SK-N-SH (cell line): ENCODE measurements around the gene DHPS. TPM values are rescaled to one million over a fixed set of nuclear protein-coding genes. Genes with fewer than 3 reads are reported as not detected.

Source experiments
- CTCF ChIA-PET: fragments of 300-600, 350-600 bp; formaldehyde crosslinking; extraction: SDS; loops from one replicate; lab custom pipeline; 2021; lab: Yijun Ruan, JAX
- POLR2A ChIA-PET: fragments of 350-600 bp; sonication (Branson Sonifier 250); formaldehyde crosslinking; extraction: SDS; loops from one replicate; lab custom pipeline; 2020; ENCODE audit warnings: antibody characterized with exemption, inconsistent platforms; lab: Yijun Ruan, JAX
- DNase-seq: peaks from one replicate; pipeline ENCODE4 v3.0.0; 2012
- H2AFZ ChIP-seq: fragments of 200-600 bp; sonication (generic); 2 replicates; pipeline ENCODE4 v1.8.1; 2016; ENCODE audit warnings: antibody characterized with exemption, mild to moderate bottlenecking, low read depth
- H3F3A ChIP-seq: fragments of 200-600 bp; sonication (generic); replicated peaks from 2 replicates; pipeline ENCODE3; 2016; ENCODE audit warnings: antibody characterized with exemption, mild to moderate bottlenecking; ENCODE audit not compliant: insufficient read depth
- H3K27ac ChIP-seq, 2 experiments: fragments of 200-500 bp in 1 of 2; fragments of 200-600 bp in 1 of 2; sonication (Bioruptor generic) in 1 of 2; sonication (generic), shearing (Covaris generic) in 1 of 2; 2 replicates each; pipeline versions ENCODE4 v1.5.1 to v1.6.1; 2014 to 2016; ENCODE audit warnings: low read depth in 2 of 2, inconsistent platforms in 1 of 2, low read length in 1 of 2, mild to moderate bottlenecking in 1 of 2, mixed read lengths in 1 of 2
- H3K27me3 ChIP-seq: fragments of 200-600 bp; sonication (generic), shearing (Covaris generic); 2 replicates; pipeline ENCODE4 v1.6.1; 2016; ENCODE audit warnings: mixed run types; ENCODE audit not compliant: insufficient read depth
- H3K36me3 ChIP-seq, 2 experiments: fragments of 200-500 bp in 1 of 2; fragments of 200-600 bp in 1 of 2; sonication (Bioruptor generic) in 1 of 2; sonication (generic) in 1 of 2; replicated peaks in 1 of 2; 2 replicates each; pipeline versions ENCODE3 to v1.5.1; 2014 to 2016; ENCODE audit warnings: low read length in 1 of 2, mild to moderate bottlenecking in 1 of 2; ENCODE audit not compliant: insufficient read depth in 2 of 2, control insufficient read depth in 1 of 2
- H3K4me1 ChIP-seq, 2 experiments: fragments of 200-500 bp in 1 of 2; fragments of 200-600 bp in 1 of 2; sonication (Bioruptor generic) in 1 of 2; sonication (generic), shearing (Covaris generic) in 1 of 2; 2 replicates each; pipeline versions ENCODE4 v1.5.1 to v1.6.1; 2014 to 2016; ENCODE audit warnings: low read depth in 1 of 2, low read length in 1 of 2, mixed run types in 1 of 2; ENCODE audit not compliant: insufficient read depth in 2 of 2, control insufficient read depth in 1 of 2
- H3K4me2 ChIP-seq: fragments of 200-600 bp; sonication (generic), shearing (Covaris generic); 2 replicates; pipeline ENCODE4 v1.6.1; 2017; ENCODE audit warnings: mixed run types
- H3K4me3 ChIP-seq, 2 experiments: fragments of 200-500 bp in 1 of 2; fragments of 200-600 bp in 1 of 2; sonication (Bioruptor generic) in 1 of 2; sonication (generic), shearing (Covaris generic) in 1 of 2; 2 replicates each; pipeline versions ENCODE4 v1.5.1 to v1.8.1; 2014 to 2016; ENCODE audit warnings: low read depth in 2 of 2, inconsistent platforms in 1 of 2, low read length in 1 of 2, mild to moderate bottlenecking in 1 of 2, mixed read lengths in 1 of 2, moderate library complexity in 1 of 2
- H3K79me2 ChIP-seq: fragments of 200-600 bp; sonication (generic); 2 replicates; pipeline ENCODE4 v1.8.1; 2017; ENCODE audit warnings: mild to moderate bottlenecking; ENCODE audit not compliant: insufficient read depth
- H3K9ac ChIP-seq: fragments of 200-600 bp; sonication (generic); 2 replicates; pipeline ENCODE4 v1.6.1; 2017; ENCODE audit warnings: mixed run types
- H3K9me2 ChIP-seq: fragments of 200-600 bp; sonication (generic); 2 replicates; pipeline ENCODE4 v1.6.1; 2017; ENCODE audit warnings: mixed run types
- H3K9me3 ChIP-seq: fragments of 200-600 bp; sonication (generic); 2 replicates; pipeline ENCODE4 v1.6.1; 2017; ENCODE audit warnings: mixed run types, mild to moderate bottlenecking, moderate library complexity
- H4K20me1 ChIP-seq: fragments of 200-600 bp; sonication (generic); 2 replicates; pipeline ENCODE4 v1.6.1; 2017; ENCODE audit warnings: mild to moderate bottlenecking, mixed run types; ENCODE audit not compliant: insufficient read depth
- CHD2 ChIP-seq: fragments of 150-350 bp; IDR thresholded peaks from 2 replicates; pipeline ENCODE4 v1.6.1; 2018; ENCODE audit warnings: low read length; ENCODE audit not compliant: partially characterized antibody
- CTCF ChIP-seq: fragments of 200-600 bp; sonication (generic); IDR thresholded peaks from 2 replicates; pipeline ENCODE4 v1.6.1; 2017; ENCODE audit warnings: antibody characterized with exemption, mild to moderate bottlenecking, moderate library complexity
- EP300 ChIP-seq, 2 experiments: IDR thresholded peaks; 2 replicates each; pipeline versions ENCODE4 v1.4.0 to v1.6.1; 2012; ENCODE audit warnings: borderline replicate concordance in 1 of 2, low read depth in 1 of 2, low read length in 1 of 2
- FOXJ3 ChIP-seq: sonication (generic); formaldehyde crosslinking; IDR thresholded peaks from 2 replicates; pipeline ENCODE4 v1.5.1; 2020; ENCODE audit warnings: mild to moderate bottlenecking, missing genetic modification reagents
- GABPA ChIP-seq: IDR thresholded peaks from 2 replicates; pipeline ENCODE4 v1.4.0; 2012; ENCODE audit warnings: low read depth, mild to moderate bottlenecking
- GATA2 ChIP-seq: sonication (generic); formaldehyde crosslinking; IDR thresholded peaks from 2 replicates; pipeline ENCODE4 v1.5.0; 2020; ENCODE audit warnings: mild to moderate bottlenecking, missing genetic modification reagents
- NRF1 ChIP-seq: IDR thresholded peaks from 2 replicates; pipeline ENCODE4 v1.6.1; 2012; ENCODE audit warnings: low read depth, mild to moderate bottlenecking, low read length
- RAD21 ChIP-seq: IDR thresholded peaks from 2 replicates; pipeline ENCODE4 v1.6.1; 2012; ENCODE audit warnings: mild to moderate bottlenecking, low read length
- REST ChIP-seq: IDR thresholded peaks from 2 replicates; pipeline ENCODE4 v1.6.1; 2012; ENCODE audit warnings: mild to moderate bottlenecking, low read depth, low read length, moderate library complexity
- RXRA ChIP-seq: IDR thresholded peaks from 2 replicates; pipeline ENCODE4 v1.4.0; 2012; ENCODE audit warnings: low read depth, mild to moderate bottlenecking, borderline replicate concordance
- SIN3A ChIP-seq: IDR thresholded peaks from 2 replicates; pipeline ENCODE4 v1.6.1; 2012; ENCODE audit warnings: low read depth, mild to moderate bottlenecking, low read length, moderate library complexity, borderline replicate concordance
- SMC3 ChIP-seq: IDR thresholded peaks from 2 replicates; pipeline ENCODE4 v1.6.1; 2012; ENCODE audit warnings: low read depth, low read length, improper control_type of control experiment
- TCF12 ChIP-seq: IDR thresholded peaks from 2 replicates; pipeline ENCODE4 v1.4.0; 2012
- USF2 ChIP-seq: fragments of 150-350 bp; IDR thresholded peaks from 2 replicates; pipeline ENCODE4 v1.6.1; 2017; ENCODE audit warnings: antibody characterized with exemption, low read length, low read depth, borderline replicate concordance
- YY1 ChIP-seq: IDR thresholded peaks from 2 replicates; pipeline ENCODE4 v1.4.0; 2012; ENCODE audit warnings: low read depth, mild to moderate bottlenecking
- ZBTB33 ChIP-seq: IDR thresholded peaks from 2 replicates; pipeline ENCODE4 v1.4.0; 2012; ENCODE audit warnings: low read depth, borderline replicate concordance
- WGBS: methylation state at CpG from one replicate; pipeline ENCODE4 v1.1.6; 2017; ENCODE audit warnings: low lambda C conversion rate; 5-methylcytosine and 5-hydroxymethylcytosine counted together
- polyA plus RNA-seq, 3 experiments: library from polyadenylated mRNA; depleted of rRNA; stranded (reverse); fragments of >200 nt; gene quantifications; 2 replicates each; pipeline ENCODE4 v1.2.3, GENCODE V29; 2012

DHPS gene
- polyA plus RNA-seq, 1 of the 3 experiments (the other 2 are of a cell fraction): 179 TPM

GRCh38 chr19:12636631-12637030 lies 45.0 kb downstream of the DHPS start:
- no peak overlapping the region for H3K4me3 ChIP-seq
- H3K4me2 ChIP-seq: no peak overlapping the region
- 0 out of 2 replicates have a peak, but pooled peaks cover 3% of the 10 kb centered on the region for H3K9me3 ChIP-seq
- peaks cover 0 to 5% of the 10 kb centered on the region in 2 experiments; a peak in 1 of 4 replicates for H3K4me1 ChIP-seq
- H3K9ac ChIP-seq: no peak overlapping the region
- POLR2A ChIA-PET: no interaction called here
- no peak for DNase-seq
- TF ChIP-seq CTCF (no peak), RAD21 (no peak), TCF12 (no peak), GATA2 (no peak), YY1 (no peak), CHD2 (no peak), NRF1 (no peak), REST (no peak), USF2 (no peak), GABPA (no peak), FOXJ3 (no peak), SIN3A (no peak), SMC3 (no peak), EP300 (IDR thresholded peaks at IDR 0.05; ENCODE audit: borderline replicate concordance in 1 of 2, low read depth in 1 of 2, low read length in 1 of 2) (no peak), RXRA (no peak), ZBTB33 (no peak)
- TF ChIP-seq, all 33 proteins: peak for 0
- peaks cover 0 to 15% of the 10 kb centered on the region in 2 experiments for H3K36me3 ChIP-seq
- H2AFZ ChIP-seq: no peak overlapping the region
- H3K27me3 ChIP-seq: no peaks in the 10 kb centered on the region
- no peaks in the 10 kb centered on the region for H3K79me2 ChIP-seq
- H3F3A ChIP-seq: peaks cover 17% of the 10 kb centered on the region
- 84% methylated on average over 13 of the region's 13 CpGs for WGBS
- H4K20me1 ChIP-seq: no peaks in the 10 kb centered on the region
- CTCF ChIA-PET: no interaction called here
- H3K9me2 ChIP-seq: no peaks in the 10 kb centered on the region
- H3K27ac ChIP-seq: no peak overlapping the region
